ENCODE measurements around the gene KIF6. TPM values are rescaled to one million over a fixed set of nuclear protein-coding genes. Genes with fewer than 3 reads are reported as not detected.

KIF6 gene
- total RNA-seq, 1 experiment from 2014 or later, result not detected

- no peaks in the 10 kb centered on the region for H3K36me3 ChIP-seq (ENCODE audit: control insufficient read depth, insufficient read depth, low read length)
- in situ Hi-C loops (cut with HindIII; ENCODE audit: low pct_unique_long_range_greater_than_20kb, low sequenced_read_pairs), result no loop called here
- no peaks in the 10 kb centered on the region for H3K9me3 ChIP-seq (ENCODE audit: control insufficient read depth, insufficient read depth, low read depth, low read length)
- H3K4me3 ChIP-seq (ENCODE audit: low read depth in 2 of 2, low read length in 2 of 2), result no peak overlapping the region
- CTCF ChIA-PET, result no interaction called here
- no peak for DNase-seq (ENCODE audit: low read depth, low spot score)
- no TSS peak for BruUV-seq (replicated peaks)
- POLR2A ChIA-PET, result no interaction called here
- H3K27me3 ChIP-seq (ENCODE audit: control insufficient read depth, insufficient read depth, low read length), result no peaks in the 10 kb centered on the region
- no peaks in the 10 kb centered on the region for H3K4me1 ChIP-seq (ENCODE audit: control insufficient read depth, insufficient read depth, low read length)
- intact Hi-C loops (cut with micrococcal nuclease; ENCODE audit: unreplicated experiment), result no loop called here
- H3K27ac ChIP-seq (ENCODE audit: low read length), result no peak overlapping the region
- ATAC-seq, result no peak
- TF ChIP-seq REST (IDR thresholded peaks at IDR 0.05; ENCODE audit: insufficient read depth in 1 of 2, low read depth in 2 of 2, low read length in 1 of 2), result no peak
Observed at GRCh38 chr6:39587080-39587479, 138.1 kb downstream of the KIF6 start.

- CTCF ChIA-PET, result no interaction called here
- no TSS peak for BruUV-seq (replicated peaks)
Observed at GRCh38 chr6:39585641-39586040, 139.6 kb downstream of the KIF6 start.

More at GRCh38 chr6:39585641-39586040, 139.6 kb downstream of the KIF6 start:
- DNase-seq (ENCODE audit: low read depth, low spot score), result no peak
- Histone ChIP-seq H3K27me3 (ENCODE audit: control insufficient read depth, insufficient read depth, low read length) (no peaks in the 10 kb centered on the region), H3K36me3 (ENCODE audit: control insufficient read depth, insufficient read depth, low read length) (no peaks in the 10 kb centered on the region), H3K4me1 (ENCODE audit: control insufficient read depth, insufficient read depth, low read length) (no peaks in the 10 kb centered on the region), H3K27ac (ENCODE audit: low read length) (no peak overlapping the region), H3K4me3 (ENCODE audit: low read depth in 2 of 2, low read length in 2 of 2) (no peak overlapping the region), H3K9me3 (ENCODE audit: control insufficient read depth, insufficient read depth, low read depth, low read length) (no peaks in the 10 kb centered on the region)
- POLR2A ChIA-PET, result no interaction called here
- TF ChIP-seq POLR2AphosphoS5 (IDR thresholded peaks at IDR 0.05; ENCODE audit: low read depth, low read length) (no peak), TCF7L2 (IDR thresholded peaks at IDR 0.05; ENCODE audit: low read depth, low read length) (no peak), SIN3A (IDR thresholded peaks at IDR 0.05; ENCODE audit: borderline replicate concordance, insufficient read depth, low read depth, low read length) (no peak), REST (IDR thresholded peaks at IDR 0.05; ENCODE audit: insufficient read depth in 1 of 2, low read depth in 2 of 2, low read length in 1 of 2) (no peak), CTCF (IDR thresholded peaks at IDR 0.05) (no peak)
- no peak for ATAC-seq
- intact Hi-C loops (cut with micrococcal nuclease; ENCODE audit: unreplicated experiment), result no loop called here
- in situ Hi-C loops (cut with HindIII; ENCODE audit: low pct_unique_long_range_greater_than_20kb, low sequenced_read_pairs), result no loop called here

Data from Panc1 (cell line).